HepG2 (cell line): Measurements from ENCODE around the gene AEN. TPM values are rescaled to one million over a fixed set of nuclear protein-coding genes. Genes with fewer than 3 reads are reported as not detected.

ENCODE experiments used
- ATAC-seq: fragments of 200-7000 bp; cut with Tn5 transposase; 3 replicates; pipeline ENCODE4 v1.9.1; 2020; ENCODE audit warnings: mild to moderate bottlenecking, moderate library complexity
- BruUV-seq: library from RNA; stranded (reverse); fragments of 400-500 nt; replicated peaks from 2 replicates; lab custom pipeline; 2021; lab: Mats Ljungman, UMichigan
- CTCF ChIA-PET: fragments of 300-600 bp; formaldehyde crosslinking; extraction: SDS; loops from one replicate; lab custom pipeline; 2021; ENCODE audit warnings: low total read pairs, inconsistent platforms, low intra/inter-chr PET ratio; lab: Yijun Ruan, JAX
- POLR2A ChIA-PET: fragments of 350-600 bp; sonication (Branson Sonifier 250); formaldehyde crosslinking; loops from one replicate; lab custom pipeline; 2020; ENCODE audit warnings: antibody characterized with exemption, inconsistent platforms; lab: Yijun Ruan, JAX
- DNase-seq: peaks from one replicate; pipeline ENCODE4 v3.0.0-alpha.2; 2015; ENCODE audit warnings: low spot score
- FAIRE-seq: peaks from 3 replicates; lab custom pipeline; 2011; peaks lifted over from hg19 to GRCh38; lab: Jason Lieb, UNC
- H2AFZ ChIP-seq: one replicate; pipeline ENCODE4 v1.6.1; 2011; ENCODE audit warnings: low read length, inconsistent platforms
- H3K27ac ChIP-seq: fragments of 300-600 bp; 3 replicates; pipeline ENCODE4 v1.8.0; 2011; ENCODE audit warnings: mixed run types, mild to moderate bottlenecking, mixed read lengths, low read length, inconsistent platforms; ENCODE audit not compliant: insufficient read depth; ENCODE audit errors: extremely low read length
- H3K27me3 ChIP-seq, 2 experiments: fragments of 200-600 bp in 1 of 2; 2 replicates in 1 of 2; 3 replicates in 1 of 2; pipeline versions ENCODE4 v1.6.0 to v1.8.0; 2011; ENCODE audit warnings: low read length in 2 of 2, mild to moderate bottlenecking in 2 of 2, moderate library complexity in 2 of 2, inconsistent platforms in 1 of 2; ENCODE audit not compliant: insufficient read depth in 2 of 2, control insufficient read depth in 1 of 2
- H3K36me3 ChIP-seq, 2 experiments: fragments of 200-600 bp in 1 of 2; replicated peaks in 1 of 2; 2 replicates in 1 of 2; 3 replicates in 1 of 2; pipeline versions ENCODE4 v1.5.1 to v1.8.0; 2011; ENCODE audit warnings: low read length in 2 of 2, inconsistent platforms in 1 of 2; ENCODE audit not compliant: insufficient read depth in 2 of 2, control insufficient read depth in 1 of 2
- H3K4me1 ChIP-seq: 2 replicates; pipeline ENCODE4 v1.5.1; 2012; ENCODE audit warnings: low read length, inconsistent platforms; ENCODE audit not compliant: insufficient read depth
- H3K4me2 ChIP-seq: 2 replicates; pipeline ENCODE4 v1.6.0; 2011; ENCODE audit warnings: low read depth, low read length, inconsistent platforms
- H3K4me3 ChIP-seq, 3 experiments: fragments of 200-600 bp in 1 of 3; sonication (generic), shearing (Covaris generic) in 1 of 3; replicated peaks in 1 of 3; 2 replicates each; pipeline ENCODE4 v1.5.1; 2011 to 2016; ENCODE audit warnings: low read length in 3 of 3, inconsistent platforms in 2 of 3, low read depth in 2 of 3, mild to moderate bottlenecking in 2 of 3, control low read depth in 1 of 3, mixed read lengths in 1 of 3; ENCODE audit not compliant: insufficient read depth in 1 of 3
- H3K79me2 ChIP-seq: one replicate; pipeline ENCODE4 v1.6.1; 2011; ENCODE audit warnings: low read length, inconsistent platforms; ENCODE audit not compliant: insufficient read depth
- H3K9ac ChIP-seq: 2 replicates; pipeline ENCODE4 v1.6.0; 2011; ENCODE audit warnings: mild to moderate bottlenecking, low read depth, low read length, inconsistent platforms; ENCODE audit not compliant: insufficient read depth
- H3K9me3 ChIP-seq: 2 replicates; pipeline ENCODE4 v1.5.1; 2012; ENCODE audit warnings: mild to moderate bottlenecking, low read length
- H4K20me1 ChIP-seq: 2 replicates; pipeline ENCODE4 v1.6.0; 2011; ENCODE audit warnings: inconsistent platforms, mild to moderate bottlenecking, low read length, moderate library complexity; ENCODE audit not compliant: insufficient read depth
- FIP1L1 ChIP-seq: fragments of 200-400 bp; formaldehyde crosslinking; IDR thresholded peaks from 2 replicates; pipeline ENCODE4 v1.6.1; 2018; ENCODE audit warnings: low read depth, mild to moderate bottlenecking, low read length, moderate library complexity, borderline replicate concordance; ENCODE audit not compliant: insufficient read depth
- GATAD1 ChIP-seq: IDR thresholded peaks from 2 replicates; pipeline ENCODE4 v1.6.1; 2016; ENCODE audit warnings: missing genetic modification reagents, missing compliant biosample characterization
- GLI4 ChIP-seq: sonication (generic); formaldehyde crosslinking; IDR thresholded peaks from 2 replicates; pipeline ENCODE4 v1.5.1; 2020; ENCODE audit warnings: missing genetic modification reagents, mild to moderate bottlenecking, moderate library complexity, borderline replicate concordance
- HDAC2 ChIP-seq: sonication (generic); formaldehyde crosslinking; IDR thresholded peaks from 2 replicates; pipeline ENCODE4 v1.4.0; 2020; ENCODE audit warnings: missing genetic modification reagents
- HNF4A ChIP-seq: sonication (generic); formaldehyde crosslinking; IDR thresholded peaks from 2 replicates; pipeline ENCODE4 v1.4.0; 2020; ENCODE audit warnings: missing genetic modification reagents
- MAX ChIP-seq: IDR thresholded peaks from 2 replicates; pipeline ENCODE4 v1.6.1; 2012; ENCODE audit warnings: inconsistent platforms
- NONO ChIP-seq, 2 experiments: fragments of 450-650 bp in 1 of 2; sonication (generic) in 1 of 2; formaldehyde crosslinking in 1 of 2; IDR thresholded peaks in 1 of 2; conservative IDR thresholded peaks in 1 of 2; 2 replicates each; pipeline versions ENCODE4 v1.6.1 to v1.8.0; 2017 to 2022; ENCODE audit warnings: mild to moderate bottlenecking in 1 of 2, missing genetic modification reagents in 1 of 2, moderate library complexity in 1 of 2
- SNRNP70 ChIP-seq: fragments of 200-400 bp; formaldehyde crosslinking; IDR thresholded peaks from 2 replicates; pipeline ENCODE4 v1.6.1; 2017; ENCODE audit warnings: mild to moderate bottlenecking, low read depth, low read length, moderate library complexity
- TSC22D2 ChIP-seq: sonication (generic); formaldehyde crosslinking; IDR thresholded peaks from 2 replicates; pipeline ENCODE4 v1.5.1; 2020; ENCODE audit warnings: missing genetic modification reagents, mild to moderate bottlenecking, borderline replicate concordance
- ZBTB37 ChIP-seq: sonication (generic); formaldehyde crosslinking; IDR thresholded peaks from 2 replicates; pipeline ENCODE4 v1.4.0; 2020; ENCODE audit warnings: mild to moderate bottlenecking, missing genetic modification reagents
- ZFP36 ChIP-seq: fragments of 150-350 bp; IDR thresholded peaks from 2 replicates; pipeline ENCODE4 v1.6.1; 2018; ENCODE audit warnings: borderline replicate concordance, low read length, low read depth; ENCODE audit not compliant: partially characterized antibody
- ZNF296 ChIP-seq: sonication (generic); formaldehyde crosslinking; conservative IDR thresholded peaks from 2 replicates; pipeline ENCODE4 v1.5.0; 2020; ENCODE audit warnings: mild to moderate bottlenecking, missing genetic modification reagents
- WGBS: methylation state at CpG from one replicate; pipeline ENCODE4 v1.1.6; 2017; ENCODE audit warnings: low lambda C conversion rate; 5-methylcytosine and 5-hydroxymethylcytosine counted together
- in situ Hi-C: cut with HindIII; loops from 2 replicates; pipeline ENCODE4 v1.10.0; 2017; ENCODE audit warnings: low pct_unique_long_range_greater_than_20kb; ENCODE audit not compliant: extremely low pct_ligation_motif_present
- intact Hi-C: fragments of 100-400 bp; cut with micrococcal nuclease; formaldehyde crosslinking; loops from one replicate; pipeline ENCODE4 v1.10.0; 2022; ENCODE audit not compliant: unreplicated experiment
- polyA plus RNA-seq, 8 experiments: library from polyadenylated mRNA; depleted of rRNA in 3 of 8; stranded (reverse) in 7 of 8; unstranded in 1 of 8; fragments of >200 nt; fragmentation: Illumina TruSeq in 4 of 8; extraction: Trizol in 4 of 8; gene quantifications; 2 replicates each; pipeline versions ENCODE4 v1.2.1 to v1.2.3, GENCODE V29; 2011 to 2016; ENCODE audit warnings: low read depth in 4 of 8, missing spikeins in 1 of 8, mixed read lengths in 1 of 8; ENCODE audit not compliant: insufficient read depth in 1 of 8
- total RNA-seq, 5 experiments: library from RNA; depleted of rRNA; stranded (reverse); fragments of >200 nt; fragmentation: Illumina TruSeq; extraction: Trizol; gene quantifications; 2 replicates each; pipeline ENCODE4 v1.2.3, GENCODE V29; 2016; ENCODE audit warnings: low read depth in 1 of 5
- TF ChIP-seq, protein P1 (sequence below): IDR thresholded peaks from 2 replicates; pipeline ENCODE4 v1.4.0; 2020; ENCODE audit warnings: mild to moderate bottlenecking, missing genetic modification reagents

Gene AEN
- total and polyA plus RNA-seq, 2 of the 13 experiments (the other 11 are each of a cell fraction or from before 2014, with no cell fraction given) = 51.3 to 118 TPM

- TF ChIP-seq GATAD1 (CRISPR knock-in tag) = no peak
- no peak for TF ChIP-seq GLI4 (CRISPR knock-in tag)
- no peak for TF ChIP-seq ZNF296 (CRISPR knock-in tag)
- no peak for TF ChIP-seq TSC22D2 (CRISPR knock-in tag)
- TF ChIP-seq HDAC2 (CRISPR knock-in tag) = no peak
- no peak for TF ChIP-seq SNRNP70
- peak; percentile 16 for TF ChIP-seq ZFP36
These were observed 7.8 kb upstream of the AEN start (continued) for GRCh38 chr15:88613074-88613944.

DNA sequence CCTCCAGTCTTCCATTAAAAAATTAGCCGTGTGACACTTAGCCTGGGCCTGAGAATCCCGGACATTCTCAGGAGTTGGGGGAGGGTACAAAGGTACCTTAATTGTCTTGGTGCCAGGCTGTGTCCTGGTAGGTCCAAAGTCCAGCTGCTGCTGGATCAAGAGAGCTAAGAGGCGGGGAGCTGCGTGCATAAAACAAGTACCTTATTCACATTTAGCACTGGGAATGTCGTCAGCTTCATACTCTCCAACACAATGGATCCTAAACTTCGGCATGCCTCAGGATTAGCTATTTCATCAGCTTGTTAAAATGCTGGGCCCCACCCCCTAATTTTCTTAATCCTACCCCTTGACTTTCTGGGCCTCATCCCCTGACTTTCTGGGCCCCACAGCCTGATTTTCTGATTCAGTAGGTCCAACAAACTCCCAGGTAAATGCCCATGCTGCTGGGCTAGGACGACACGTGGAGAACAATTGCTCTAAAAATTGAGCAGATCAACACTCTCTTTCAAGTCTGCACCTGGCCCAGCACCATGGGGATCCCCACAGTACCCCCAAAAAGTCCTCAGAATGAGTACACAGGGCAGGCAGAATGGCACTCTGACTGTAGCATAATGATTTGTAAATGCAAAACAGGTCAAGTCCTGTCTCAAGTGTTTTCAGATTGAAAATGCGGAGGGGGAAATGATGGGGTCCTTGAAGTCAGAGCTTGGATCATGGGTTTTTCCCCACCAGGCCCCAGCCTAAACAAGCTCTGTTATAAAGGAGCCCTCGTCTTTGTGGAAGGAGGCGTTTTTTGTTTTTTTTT lies 5.6 kb upstream of the AEN start:
- in situ Hi-C loops (loop anchor here (5.0 kb wide), 1 partner anchor 148 kb away; the partner anchor contains the start of genes MRPL46 and MRPS11), intact Hi-C loops (loop anchor here (2.0 kb wide), 2 partner anchors 69 to 149 kb away; partner anchors contain the start of genes DET1, MRPL46 and MRPS11)
- Histone ChIP-seq H3K9ac (peak overlapping the region; percentile 31; the same call in 1 of the 2 replicates), H3K36me3 (no peaks in the 10 kb centered on the region), H3K4me2 (peak overlapping the region; percentile 50), H3K4me3 (0 out of 6 replicates have a peak overlapping the region, but pooled peaks of 1 of the 3 experiments have one; percentile 3), H3K79me2 (no peaks in the 10 kb centered on the region), H3K9me3 (no peaks in the 10 kb centered on the region), H3K4me1 (peaks cover 29% of the 10 kb centered on the region), H3K27me3 (no peaks in the 10 kb centered on the region), H4K20me1 (no peaks in the 10 kb centered on the region), H3K27ac (no peak overlapping the region), H2AFZ (no peak overlapping the region)
- ATAC-seq = peak; percentile 49
- ChIA-PET POLR2A (interaction anchor here (0.7 to 2.2 kb wide), 5 partner anchors 9 to 152 kb away, joined by 4 to 19 read pairs (median 9); partner anchors contain the start of genes ISG20, MRPL46 and MRPS11), CTCF (interaction anchor here (1.4 kb wide), 1 partner anchor 219 kb away, joined by 3 read pairs; no protein-coding TSS in a partner anchor)
- 40% methylated on average over 9 of the region's 11 CpGs for WGBS
- DNase-seq = peak; percentile 67
- no peak for FAIRE-seq
- BruUV-seq = no TSS peak
- TF ChIP-seq ZBTB37 = no peak
- TF ChIP-seq MAX = no peak
- TF ChIP-seq, protein P1, sequence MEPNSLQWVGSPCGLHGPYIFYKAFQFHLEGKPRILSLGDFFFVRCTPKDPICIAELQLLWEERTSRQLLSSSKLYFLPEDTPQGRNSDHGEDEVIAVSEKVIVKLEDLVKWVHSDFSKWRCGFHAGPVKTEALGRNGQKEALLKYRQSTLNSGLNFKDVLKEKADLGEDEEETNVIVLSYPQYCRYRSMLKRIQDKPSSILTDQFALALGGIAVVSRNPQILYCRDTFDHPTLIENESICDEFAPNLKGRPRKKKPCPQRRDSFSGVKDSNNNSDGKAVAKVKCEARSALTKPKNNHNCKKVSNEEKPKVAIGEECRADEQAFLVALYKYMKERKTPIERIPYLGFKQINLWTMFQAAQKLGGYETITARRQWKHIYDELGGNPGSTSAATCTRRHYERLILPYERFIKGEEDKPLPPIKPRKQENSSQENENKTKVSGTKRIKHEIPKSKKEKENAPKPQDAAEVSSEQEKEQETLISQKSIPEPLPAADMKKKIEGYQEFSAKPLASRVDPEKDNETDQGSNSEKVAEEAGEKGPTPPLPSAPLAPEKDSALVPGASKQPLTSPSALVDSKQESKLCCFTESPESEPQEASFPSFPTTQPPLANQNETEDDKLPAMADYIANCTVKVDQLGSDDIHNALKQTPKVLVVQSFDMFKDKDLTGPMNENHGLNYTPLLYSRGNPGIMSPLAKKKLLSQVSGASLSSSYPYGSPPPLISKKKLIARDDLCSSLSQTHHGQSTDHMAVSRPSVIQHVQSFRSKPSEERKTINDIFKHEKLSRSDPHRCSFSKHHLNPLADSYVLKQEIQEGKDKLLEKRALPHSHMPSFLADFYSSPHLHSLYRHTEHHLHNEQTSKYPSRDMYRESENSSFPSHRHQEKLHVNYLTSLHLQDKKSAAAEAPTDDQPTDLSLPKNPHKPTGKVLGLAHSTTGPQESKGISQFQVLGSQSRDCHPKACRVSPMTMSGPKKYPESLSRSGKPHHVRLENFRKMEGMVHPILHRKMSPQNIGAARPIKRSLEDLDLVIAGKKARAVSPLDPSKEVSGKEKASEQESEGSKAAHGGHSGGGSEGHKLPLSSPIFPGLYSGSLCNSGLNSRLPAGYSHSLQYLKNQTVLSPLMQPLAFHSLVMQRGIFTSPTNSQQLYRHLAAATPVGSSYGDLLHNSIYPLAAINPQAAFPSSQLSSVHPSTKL (CRISPR knock-in tag) = 0 out of 2 replicates have a peak, but pooled peaks have one; percentile 24
- TF ChIP-seq NONO (IDR thresholded peaks at IDR 0.05) = no peak
- TF ChIP-seq NONO (CRISPR knock-in tag; conservative IDR thresholded peaks at IDR 0.05) = no peak
- TF ChIP-seq FIP1L1 = no peak
- TF ChIP-seq HNF4A (CRISPR knock-in tag) = peak; percentile 70
